Ovary (tissue), 3 donors: Measurements from ENCODE around the gene LAIR1.

Experiments
- POLR2A ChIP-seq: fragments of 450-650 bp; IDR thresholded peaks from one replicate; pipeline ENCODE4 v1.6.1; 2017; ENCODE audit warnings: antibody characterized with exemption, mild to moderate bottlenecking, moderate library complexity
- TF ChIP-seq, protein P1 (sequence below), 3 donors: fragments of 450-650 bp in 2 of 3; fragments of 200-600 bp in 1 of 3; IDR thresholded peaks; one replicate each; pipeline versions ENCODE4 v1.5.1 to v1.8.0; 2016 to 2022; ENCODE audit warnings: antibody characterized with exemption in 3 of 3, mild to moderate bottlenecking in 1 of 3
- donor health status: DM: no; HTN: no; CAD: no.

DNA sequence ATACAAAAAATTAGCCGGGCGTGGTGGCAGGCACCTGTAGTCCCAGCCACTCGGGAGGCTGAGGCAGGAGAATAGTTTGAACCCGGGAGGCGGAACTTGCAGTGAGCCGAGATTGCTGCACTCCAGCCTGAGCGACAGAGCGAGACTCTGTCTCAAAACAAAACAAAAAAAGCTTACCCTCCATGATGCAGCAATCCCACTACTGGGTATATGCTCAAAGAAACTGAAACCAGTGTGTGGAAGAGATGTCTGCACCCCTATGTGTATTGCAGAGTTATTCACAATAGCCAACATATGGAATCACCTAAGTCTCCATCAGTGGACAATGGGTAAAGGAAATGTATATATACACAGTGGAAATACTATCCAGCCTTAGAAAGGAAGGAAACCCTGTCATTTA is 31.0 kb upstream of the LAIR1 start:
- TF ChIP-seq, protein P1, sequence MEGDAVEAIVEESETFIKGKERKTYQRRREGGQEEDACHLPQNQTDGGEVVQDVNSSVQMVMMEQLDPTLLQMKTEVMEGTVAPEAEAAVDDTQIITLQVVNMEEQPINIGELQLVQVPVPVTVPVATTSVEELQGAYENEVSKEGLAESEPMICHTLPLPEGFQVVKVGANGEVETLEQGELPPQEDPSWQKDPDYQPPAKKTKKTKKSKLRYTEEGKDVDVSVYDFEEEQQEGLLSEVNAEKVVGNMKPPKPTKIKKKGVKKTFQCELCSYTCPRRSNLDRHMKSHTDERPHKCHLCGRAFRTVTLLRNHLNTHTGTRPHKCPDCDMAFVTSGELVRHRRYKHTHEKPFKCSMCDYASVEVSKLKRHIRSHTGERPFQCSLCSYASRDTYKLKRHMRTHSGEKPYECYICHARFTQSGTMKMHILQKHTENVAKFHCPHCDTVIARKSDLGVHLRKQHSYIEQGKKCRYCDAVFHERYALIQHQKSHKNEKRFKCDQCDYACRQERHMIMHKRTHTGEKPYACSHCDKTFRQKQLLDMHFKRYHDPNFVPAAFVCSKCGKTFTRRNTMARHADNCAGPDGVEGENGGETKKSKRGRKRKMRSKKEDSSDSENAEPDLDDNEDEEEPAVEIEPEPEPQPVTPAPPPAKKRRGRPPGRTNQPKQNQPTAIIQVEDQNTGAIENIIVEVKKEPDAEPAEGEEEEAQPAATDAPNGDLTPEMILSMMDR (IDR thresholded peaks at IDR 0.05), result no peak
- TF ChIP-seq POLR2A, result no peak
